Measurements from ENCODE around the gene ANKRD30A. TPM values are rescaled to one million over a fixed set of nuclear protein-coding genes. Genes with fewer than 3 reads are reported as not detected.

ANKRD30A gene, protein sequence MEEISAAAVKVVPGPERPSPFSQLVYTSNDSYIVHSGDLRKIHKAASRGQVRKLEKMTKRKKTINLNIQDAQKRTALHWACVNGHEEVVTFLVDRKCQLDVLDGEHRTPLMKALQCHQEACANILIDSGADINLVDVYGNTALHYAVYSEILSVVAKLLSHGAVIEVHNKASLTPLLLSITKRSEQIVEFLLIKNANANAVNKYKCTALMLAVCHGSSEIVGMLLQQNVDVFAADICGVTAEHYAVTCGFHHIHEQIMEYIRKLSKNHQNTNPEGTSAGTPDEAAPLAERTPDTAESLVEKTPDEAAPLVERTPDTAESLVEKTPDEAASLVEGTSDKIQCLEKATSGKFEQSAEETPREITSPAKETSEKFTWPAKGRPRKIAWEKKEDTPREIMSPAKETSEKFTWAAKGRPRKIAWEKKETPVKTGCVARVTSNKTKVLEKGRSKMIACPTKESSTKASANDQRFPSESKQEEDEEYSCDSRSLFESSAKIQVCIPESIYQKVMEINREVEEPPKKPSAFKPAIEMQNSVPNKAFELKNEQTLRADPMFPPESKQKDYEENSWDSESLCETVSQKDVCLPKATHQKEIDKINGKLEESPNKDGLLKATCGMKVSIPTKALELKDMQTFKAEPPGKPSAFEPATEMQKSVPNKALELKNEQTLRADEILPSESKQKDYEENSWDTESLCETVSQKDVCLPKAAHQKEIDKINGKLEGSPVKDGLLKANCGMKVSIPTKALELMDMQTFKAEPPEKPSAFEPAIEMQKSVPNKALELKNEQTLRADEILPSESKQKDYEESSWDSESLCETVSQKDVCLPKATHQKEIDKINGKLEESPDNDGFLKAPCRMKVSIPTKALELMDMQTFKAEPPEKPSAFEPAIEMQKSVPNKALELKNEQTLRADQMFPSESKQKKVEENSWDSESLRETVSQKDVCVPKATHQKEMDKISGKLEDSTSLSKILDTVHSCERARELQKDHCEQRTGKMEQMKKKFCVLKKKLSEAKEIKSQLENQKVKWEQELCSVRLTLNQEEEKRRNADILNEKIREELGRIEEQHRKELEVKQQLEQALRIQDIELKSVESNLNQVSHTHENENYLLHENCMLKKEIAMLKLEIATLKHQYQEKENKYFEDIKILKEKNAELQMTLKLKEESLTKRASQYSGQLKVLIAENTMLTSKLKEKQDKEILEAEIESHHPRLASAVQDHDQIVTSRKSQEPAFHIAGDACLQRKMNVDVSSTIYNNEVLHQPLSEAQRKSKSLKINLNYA (N-terminal part only)
- total RNA-seq (2022; extraction: Qiagen RNA extraction), result 0.52 to 0.94 TPM (median 0.72 TPM) in 5 replicates

DNA sequence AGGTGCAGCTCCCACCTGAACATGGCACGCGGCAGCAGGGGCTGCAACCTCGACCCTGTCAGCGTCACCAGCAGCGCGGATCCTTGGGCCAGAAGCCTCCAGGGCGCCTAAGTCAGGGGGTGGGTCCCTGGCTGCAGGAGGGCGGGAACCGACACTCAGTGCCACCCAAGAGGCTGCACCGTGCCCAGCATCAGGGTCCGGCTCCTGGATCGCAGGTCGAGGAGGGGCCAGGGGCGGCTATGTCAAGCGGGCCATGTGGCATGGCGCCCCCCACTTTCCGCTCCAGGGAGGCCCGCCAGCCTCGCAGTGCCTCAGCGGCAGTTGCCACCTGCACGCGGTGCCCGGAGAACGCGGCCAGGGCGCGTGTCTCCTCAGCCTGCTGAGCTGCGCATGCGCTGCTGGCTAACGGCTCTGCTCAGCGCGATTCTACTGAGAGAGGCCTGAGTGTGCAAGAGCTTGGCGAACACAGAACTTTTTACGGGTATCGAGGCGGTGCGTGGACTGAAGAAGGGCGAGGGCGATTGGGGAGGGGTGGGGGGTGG lies at the start of gene ANKRD30A:
Gene ANKRD30A (plus strand): TSS at position 408 of the 542 bp plus-strand sequence. CDS start 190 bp downstream, outside the sequence.

